GM19025 (cell line): ENCODE results near the gene CCL28.
"Not testable (repeated sequence)": the region's sequence is repeated elsewhere in the genome, so short reads cannot be mapped to it uniquely, and the experiment has no call there.

Source experiments
- ATAC-seq: cut with Tn5 transposase; IDR thresholded peaks from one replicate; pipeline ENCODE4 v1.9.1; 2021; ENCODE audit warnings: mild to moderate bottlenecking, low read depth, moderate library complexity; ENCODE audit not compliant: unreplicated experiment

CCL28 gene

GRCh38 chr5:43411495-43411894 lies 696 bp downstream of the CCL28 start:
- ATAC-seq = no peak

GRCh38 chr5:43410414-43410813 lies 1.8 kb downstream of the CCL28 start:
- ATAC-seq = no peak

- ATAC-seq = no peak
Measured at GRCh38 chr5:43409809-43410271, 2.4 kb downstream of the CCL28 start.

- not testable (repeated sequence) for ATAC-seq
Measured at GRCh38 chr5:43402524-43403066, 9.6 kb downstream of the CCL28 start.

GRCh38 chr5:43401827-43402226 lies 10.4 kb downstream of the CCL28 start:
- no peak for ATAC-seq

GRCh38 chr5:43400082-43400481 lies 12.1 kb downstream of the CCL28 start:
- no peak for ATAC-seq

- peak; percentile 98 for ATAC-seq
Measured at GRCh38 chr5:43396762-43397304, 15.4 kb downstream of the CCL28 start.

- ATAC-seq = no peak
Measured at GRCh38 chr5:43390471-43390870, 21.7 kb downstream of the CCL28 start.

GRCh38 chr5:43389679-43390329 lies 22.4 kb downstream of the CCL28 start:
- ATAC-seq = no peak

GRCh38 chr5:43386960-43387362 lies 25.2 kb downstream of the CCL28 start:
- peak; percentile 56 for ATAC-seq

GRCh38 chr5:43376496-43377140 lies 35.6 kb downstream of the CCL28 start:
- ATAC-seq = no peak

- no peak for ATAC-seq
Measured at GRCh38 chr5:43371821-43372220, 40.4 kb downstream of the CCL28 start.

- no peak for ATAC-seq
Measured at GRCh38 chr5:43370352-43370751, 41.8 kb downstream of the CCL28 start.

- no peak for ATAC-seq
Measured at GRCh38 chr5:43369651-43370050, 42.5 kb downstream of the CCL28 start.

GRCh38 chr5:43367909-43368669 lies 44.1 kb downstream of the CCL28 start:
- no peak for ATAC-seq

- ATAC-seq = no peak
Measured at GRCh38 chr5:43367453-43367852, 44.7 kb downstream of the CCL28 start.

- ATAC-seq = not testable (repeated sequence)
Measured at GRCh38 chr5:43366680-43367246, 45.4 kb downstream of the CCL28 start.

GRCh38 chr5:43365155-43365554 lies 47.0 kb downstream of the CCL28 start:
- not testable (repeated sequence) for ATAC-seq

GRCh38 chr5:43363445-43364152 lies 48.6 kb downstream of the CCL28 start:
- no peak for ATAC-seq
